Measurements from ENCODE around the gene RASA3.

GRCh38 chr13:113990321-113990837, 142.0 kb downstream of the RASA3 start:
- no peak for TF ChIP-seq RFX5 (IDR thresholded peaks at IDR 0.05; ENCODE audit: low read depth, low read length)
- no peak for TF ChIP-seq POLR2A (IDR thresholded peaks at IDR 0.05; ENCODE audit: low read depth, low read length)

Measured in IMR-90 (cell line).